Activated CD4-positive, alpha-beta memory T cell treated with anti-CD3 and anti-CD28 coated beads for 36 hours (primary cell): ENCODE results near the gene LRCOL1. TPM values are rescaled to one million over a fixed set of nuclear protein-coding genes. Genes with fewer than 3 reads are reported as not detected.

ENCODE experiments used
- CTCF ChIA-PET: fragments of 350-600 bp; sonication (Branson Sonifier 250); formaldehyde crosslinking; loops from one replicate; lab custom pipeline; 2021; ENCODE audit warnings: antibody characterized with exemption, inconsistent platforms; lab: Charles Lee
- POLR2A ChIA-PET: fragments of 350-600 bp; sonication (Branson Sonifier 250); formaldehyde crosslinking; loops from one replicate; lab custom pipeline; 2021; ENCODE audit warnings: antibody characterized with exemption; lab: Charles Lee
- DNase-seq: peaks from one replicate; pipeline ENCODE4 v3.0.0-alpha.2; 2020
- H3K27ac Mint-ChIP-seq: one replicate; pipeline ENCODE4 v1.8.0; 2021; ENCODE audit warnings: mixed read lengths
- H3K27me3 Mint-ChIP-seq: one replicate; pipeline ENCODE4 v1.8.0; 2021; ENCODE audit warnings: mixed read lengths
- H3K36me3 Mint-ChIP-seq: one replicate; pipeline ENCODE4 v1.8.0; 2021; ENCODE audit warnings: mixed read lengths
- H3K4me1 Mint-ChIP-seq: one replicate; pipeline ENCODE4 v1.8.0; 2021; ENCODE audit warnings: low read depth, mixed read lengths
- H3K4me3 Mint-ChIP-seq: one replicate; pipeline ENCODE4 v1.8.0; 2021; ENCODE audit warnings: mild to moderate bottlenecking, mixed read lengths
- H3K9me3 Mint-ChIP-seq: one replicate; pipeline ENCODE4 v1.8.0; 2021; ENCODE audit warnings: mixed read lengths
- intact Hi-C: fragments of 100-400 bp; cut with micrococcal nuclease; formaldehyde crosslinking; loops from one replicate; pipeline ENCODE4 v1.15.1; 2023
- total RNA-seq, 2 experiments: library from RNA; stranded (reverse); gene quantifications; one replicate each; pipeline ENCODE4 v1.2.3, GENCODE V29; 2021

The LRCOL1 gene
- total RNA-seq, 2 experiments from 2014 or later: not detected

DNA sequence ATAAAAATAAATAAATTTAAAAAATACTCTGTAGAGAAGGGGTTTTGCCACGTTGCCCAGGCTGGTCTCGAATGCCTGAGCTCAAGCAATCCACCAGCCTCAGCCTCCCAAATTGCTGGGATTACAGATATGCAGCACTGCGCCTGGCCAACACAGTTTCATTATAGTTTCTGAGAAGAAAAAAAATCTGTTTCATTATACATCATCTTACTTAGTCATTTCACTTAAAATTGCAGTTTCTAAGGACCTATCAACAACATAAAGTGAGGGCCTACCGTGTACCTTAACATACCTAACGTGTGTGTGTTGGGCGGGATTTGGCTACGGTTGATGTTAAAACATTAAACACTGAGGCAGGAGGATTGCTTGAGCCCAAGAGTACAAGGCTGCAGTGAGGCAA, 36.5 kb upstream of the LRCOL1 start:
- no peak overlapping the region for H3K4me3 Mint-ChIP-seq
- no peaks in the 10 kb centered on the region for H3K9me3 Mint-ChIP-seq
- CTCF ChIA-PET: interaction anchor here (1.2 kb wide), 1 partner anchor 32 kb away, joined by 4 read pairs; no protein-coding TSS in a partner anchor
- intact Hi-C loops: no loop called here
- H3K27me3 Mint-ChIP-seq: no peaks in the 10 kb centered on the region
- POLR2A ChIA-PET: no interaction called here
- H3K27ac Mint-ChIP-seq: no peak overlapping the region
- DNase-seq: no peak
- H3K36me3 Mint-ChIP-seq: peaks cover 32% of the 10 kb centered on the region
- H3K4me1 Mint-ChIP-seq: no peaks in the 10 kb centered on the region

DNA sequence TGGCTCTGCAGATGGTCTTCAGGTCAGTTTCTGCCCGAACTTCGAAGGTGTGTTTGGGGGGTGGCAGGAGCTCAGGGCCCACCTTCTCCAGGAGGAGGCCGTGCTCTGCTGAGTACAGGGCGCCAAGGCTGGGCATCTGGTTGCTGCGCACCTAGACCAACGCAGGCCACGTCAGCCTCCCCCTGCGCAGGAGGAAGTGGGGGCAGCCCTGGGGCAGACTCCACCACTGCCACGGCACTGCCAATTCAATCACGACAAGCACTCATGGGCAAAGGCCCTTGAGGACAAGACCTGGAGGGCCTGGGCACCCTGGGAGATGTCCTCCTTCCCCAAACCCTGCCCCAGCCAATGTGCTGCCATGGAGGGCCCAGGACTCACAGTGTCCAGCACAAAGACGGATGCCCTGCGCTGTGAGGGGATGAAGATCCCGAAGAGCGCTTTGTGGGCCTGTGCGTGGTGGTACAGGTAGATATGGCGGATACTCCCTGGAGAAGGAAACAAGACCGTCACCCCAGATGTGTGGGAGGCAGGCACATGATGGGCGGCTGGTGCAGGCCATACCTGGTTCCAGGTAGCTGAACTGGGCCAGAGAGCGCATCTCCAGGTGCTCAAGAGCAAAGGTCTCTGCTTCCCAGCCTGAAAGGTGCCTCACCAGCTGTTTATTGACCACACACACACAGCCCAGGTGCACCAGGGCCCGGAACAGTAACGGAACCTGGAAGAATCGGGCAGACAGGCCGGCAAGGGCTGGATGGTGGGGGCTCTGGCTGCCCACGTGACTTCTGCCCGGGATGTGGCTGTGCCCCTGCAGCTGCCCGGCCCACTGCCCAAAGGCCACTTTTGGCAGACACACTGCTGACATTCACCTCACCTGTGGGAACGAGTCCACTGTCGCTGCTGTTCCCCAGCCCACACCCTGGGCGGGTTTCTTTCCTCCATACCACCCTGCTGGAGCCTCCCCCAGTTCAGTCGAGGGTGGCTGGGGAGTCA, 32.8 kb upstream of the LRCOL1 start:
- DNase-seq: no peak
- intact Hi-C loops: no loop called here
- Mint-ChIP-seq H3K9me3 (no peaks in the 10 kb centered on the region), H3K4me3 (no peak overlapping the region), H3K27ac (no peak overlapping the region), H3K4me1 (no peaks in the 10 kb centered on the region), H3K27me3 (no peaks in the 10 kb centered on the region), H3K36me3 (peaks cover 44% of the 10 kb centered on the region)
- CTCF ChIA-PET: no interaction called here
- POLR2A ChIA-PET: no interaction called here

DNA sequence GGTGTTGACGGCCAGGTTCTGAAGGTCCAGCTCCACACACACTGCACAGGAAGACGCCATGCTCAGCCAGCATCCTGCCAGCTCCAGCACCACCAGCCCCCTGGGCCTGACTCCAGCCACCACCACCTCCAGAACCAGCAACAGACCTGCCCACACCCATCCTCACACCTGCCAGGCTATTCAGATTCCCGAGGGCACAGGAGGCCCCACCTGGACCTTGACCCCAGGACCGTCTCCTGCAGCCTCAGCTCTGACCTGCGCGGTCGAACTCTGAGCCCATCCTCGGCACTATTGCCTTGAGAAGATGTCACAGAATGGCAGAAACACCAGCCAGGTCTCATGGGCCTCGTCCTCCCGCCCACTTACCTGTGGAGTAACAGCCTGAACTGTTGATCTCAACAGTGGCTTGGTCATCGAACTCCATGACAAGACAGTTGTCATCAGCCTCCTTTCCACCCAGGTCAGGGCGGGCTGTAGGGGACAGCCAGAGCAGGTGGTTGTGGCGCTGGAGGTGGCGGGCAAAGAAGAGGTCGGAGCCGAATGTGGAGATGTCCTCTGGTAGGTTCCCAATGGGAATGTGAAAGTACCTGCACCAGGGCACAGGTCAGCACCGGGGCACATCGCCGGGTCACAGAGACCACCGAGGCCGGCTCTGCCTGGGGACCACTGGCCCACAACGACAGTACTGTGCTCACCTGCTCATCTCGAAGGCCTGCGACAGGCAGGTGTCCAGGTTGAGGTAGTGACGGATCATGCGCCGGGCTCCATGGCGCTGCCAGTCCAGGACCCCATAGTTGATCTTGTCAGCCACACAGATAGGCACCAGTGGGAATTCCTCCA, 31.6 kb upstream of the LRCOL1 start:
- no peak overlapping the region for H3K27ac Mint-ChIP-seq
- no peak for DNase-seq
- H3K27me3 Mint-ChIP-seq: no peaks in the 10 kb centered on the region
- H3K36me3 Mint-ChIP-seq: peaks cover 45% of the 10 kb centered on the region
- ChIA-PET CTCF (no interaction called here), POLR2A (no interaction called here)
- no peak overlapping the region for H3K4me3 Mint-ChIP-seq
- intact Hi-C loops: no loop called here
- H3K4me1 Mint-ChIP-seq: no peaks in the 10 kb centered on the region
- H3K9me3 Mint-ChIP-seq: no peaks in the 10 kb centered on the region

DNA sequence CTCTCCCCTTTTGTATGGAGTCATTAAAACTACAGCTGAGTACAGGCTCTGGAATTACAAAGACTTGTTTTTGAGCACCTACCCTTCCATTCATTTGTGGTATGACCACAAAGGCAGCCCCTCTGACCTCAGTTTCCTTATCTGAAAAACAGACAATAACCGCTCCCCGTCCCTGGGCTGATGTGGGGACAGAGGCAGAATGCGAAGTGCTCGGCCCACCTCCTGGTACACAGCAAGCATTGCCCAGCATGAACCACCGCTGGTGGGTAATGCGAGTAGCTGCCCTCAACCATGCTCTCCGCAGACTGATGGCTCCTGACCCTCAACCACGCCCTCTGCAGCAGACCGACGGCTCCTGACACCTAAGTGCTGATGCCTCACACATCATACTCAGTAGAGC, 30.6 kb upstream of the LRCOL1 start:
- H3K4me1 Mint-ChIP-seq: no peaks in the 10 kb centered on the region
- peaks cover 46% of the 10 kb centered on the region for H3K36me3 Mint-ChIP-seq
- H3K9me3 Mint-ChIP-seq: no peaks in the 10 kb centered on the region
- no peaks in the 10 kb centered on the region for H3K27me3 Mint-ChIP-seq
- no peak overlapping the region for H3K4me3 Mint-ChIP-seq
- no peak overlapping the region for H3K27ac Mint-ChIP-seq
- intact Hi-C loops: no loop called here
- DNase-seq: no peak
- POLR2A ChIA-PET: no interaction called here
- CTCF ChIA-PET: interaction anchor here (1.2 kb wide), 1 partner anchor 26 kb away, joined by 4 read pairs; no protein-coding TSS in a partner anchor

DNA sequence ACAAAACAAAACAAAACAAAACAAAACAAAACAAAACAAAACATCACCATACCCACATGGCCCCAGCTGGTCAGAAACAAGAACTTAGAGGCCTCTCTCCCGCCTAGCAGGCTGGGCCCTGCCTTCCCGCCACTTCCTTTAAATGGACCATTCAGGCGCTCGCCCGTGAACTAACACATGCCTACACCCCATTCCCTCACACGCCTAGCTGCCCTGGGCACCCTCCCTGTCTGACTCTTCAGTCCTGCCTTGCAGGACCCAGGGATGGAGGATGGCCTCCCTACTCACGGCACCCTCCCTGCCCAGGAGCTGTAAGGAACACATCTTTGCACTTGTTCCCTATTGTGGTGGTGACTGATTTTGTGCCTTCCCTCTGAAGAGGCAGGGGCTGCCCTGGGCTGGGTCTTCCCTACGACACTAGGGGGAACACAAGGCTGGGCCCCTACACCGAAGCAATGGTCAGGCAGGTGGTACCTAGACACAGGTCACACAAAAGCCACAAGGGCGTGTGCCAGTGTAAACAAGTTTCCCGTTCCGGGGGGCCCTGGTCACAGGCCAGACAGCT, 29.7 kb upstream of the LRCOL1 start:
- CTCF ChIA-PET: interaction anchor here (1.2 kb wide), 1 partner anchor 25 kb away, joined by 4 read pairs; no protein-coding TSS in a partner anchor
- no peaks in the 10 kb centered on the region for H3K27me3 Mint-ChIP-seq
- intact Hi-C loops: no loop called here
- H3K4me1 Mint-ChIP-seq: no peaks in the 10 kb centered on the region
- peaks cover 51% of the 10 kb centered on the region for H3K36me3 Mint-ChIP-seq
- no peak overlapping the region for H3K4me3 Mint-ChIP-seq
- DNase-seq: no peak
- POLR2A ChIA-PET: no interaction called here
- H3K9me3 Mint-ChIP-seq: no peaks in the 10 kb centered on the region
- no peak overlapping the region for H3K27ac Mint-ChIP-seq

DNA sequence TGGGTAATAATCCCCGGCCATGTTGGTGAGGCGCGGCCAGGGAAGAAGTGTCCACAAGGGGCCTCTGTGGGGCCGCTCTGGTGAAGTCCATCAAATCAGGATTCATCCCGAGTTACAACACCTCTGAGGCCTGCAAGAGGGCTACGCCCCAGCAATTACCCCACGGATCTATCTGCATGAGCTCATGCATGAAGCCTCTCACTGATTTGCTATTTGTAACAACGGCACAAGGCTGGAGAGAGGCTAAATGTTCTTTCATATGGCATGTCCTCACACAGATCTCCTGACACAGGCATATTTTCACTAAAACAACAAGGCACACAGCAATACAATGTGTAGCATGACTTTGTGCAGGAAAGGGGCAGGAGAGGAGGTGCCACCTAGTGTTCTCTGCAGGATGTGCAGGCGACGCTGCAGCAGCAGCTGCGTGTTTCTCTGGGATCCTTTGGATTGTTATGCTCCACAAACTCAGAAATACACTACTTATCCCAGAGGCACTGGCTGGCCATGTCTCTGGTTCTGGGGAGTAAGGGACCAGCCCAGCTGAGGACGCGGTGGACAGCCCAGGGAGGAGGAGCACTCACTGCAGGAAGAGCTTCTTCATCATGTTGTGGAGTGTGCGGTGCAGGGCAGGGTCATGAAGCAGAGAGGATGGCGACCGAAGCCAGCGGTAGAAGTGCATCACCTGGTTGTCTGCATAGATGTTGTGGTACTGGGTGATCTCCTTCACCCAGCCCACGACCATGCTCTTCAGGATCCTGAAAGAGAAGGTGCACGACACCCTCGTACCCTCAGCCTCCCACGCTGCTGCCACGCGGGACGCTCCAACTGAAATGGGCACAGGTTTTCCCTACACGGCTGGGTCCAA, 28.4 kb upstream of the LRCOL1 start:
- Mint-ChIP-seq H3K27me3 (no peaks in the 10 kb centered on the region), H3K4me3 (no peak overlapping the region), H3K36me3 (peaks cover 58% of the 10 kb centered on the region), H3K4me1 (no peaks in the 10 kb centered on the region), H3K9me3 (no peaks in the 10 kb centered on the region), H3K27ac (no peak overlapping the region)
- ChIA-PET POLR2A (no interaction called here), CTCF (interaction anchor here (0.7 to 1.6 kb wide), 9 partner anchors 11 to 225 kb away, joined by 3 to 8 read pairs (median 3); no protein-coding TSS in a partner anchor)
- intact Hi-C loops: no loop called here
- no peak for DNase-seq

DNA sequence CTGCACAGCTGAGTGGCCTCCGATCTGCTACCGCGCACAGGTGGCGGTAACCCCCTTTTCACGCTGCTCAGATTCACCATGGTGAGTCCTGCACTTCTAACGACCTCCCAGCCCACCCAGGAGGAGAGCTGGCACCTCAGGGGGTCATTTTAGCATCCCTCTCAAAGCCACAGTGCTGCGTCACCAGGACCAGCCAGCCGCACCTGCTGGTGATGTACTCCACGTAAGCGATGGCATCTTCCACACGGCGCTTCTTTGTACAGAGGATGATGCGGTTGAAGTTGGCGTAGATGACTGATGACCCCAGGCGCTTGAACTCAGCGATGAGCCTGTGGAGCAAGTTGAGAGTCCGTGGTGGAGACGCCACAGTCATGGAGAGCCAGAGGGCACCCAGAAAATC, 27.4 kb upstream of the LRCOL1 start:
- CTCF ChIA-PET: interaction anchor here (1.0 to 1.6 kb wide), 3 partner anchors 12 to 224 kb away, joined by 3 to 4 read pairs (median 3); no protein-coding TSS in a partner anchor
- DNase-seq: no peak
- no peak overlapping the region for H3K27ac Mint-ChIP-seq
- no peak overlapping the region for H3K4me3 Mint-ChIP-seq
- H3K4me1 Mint-ChIP-seq: no peaks in the 10 kb centered on the region
- peaks cover 59% of the 10 kb centered on the region for H3K36me3 Mint-ChIP-seq
- intact Hi-C loops: no loop called here
- H3K9me3 Mint-ChIP-seq: no peaks in the 10 kb centered on the region
- POLR2A ChIA-PET: no interaction called here
- no peaks in the 10 kb centered on the region for H3K27me3 Mint-ChIP-seq

DNA sequence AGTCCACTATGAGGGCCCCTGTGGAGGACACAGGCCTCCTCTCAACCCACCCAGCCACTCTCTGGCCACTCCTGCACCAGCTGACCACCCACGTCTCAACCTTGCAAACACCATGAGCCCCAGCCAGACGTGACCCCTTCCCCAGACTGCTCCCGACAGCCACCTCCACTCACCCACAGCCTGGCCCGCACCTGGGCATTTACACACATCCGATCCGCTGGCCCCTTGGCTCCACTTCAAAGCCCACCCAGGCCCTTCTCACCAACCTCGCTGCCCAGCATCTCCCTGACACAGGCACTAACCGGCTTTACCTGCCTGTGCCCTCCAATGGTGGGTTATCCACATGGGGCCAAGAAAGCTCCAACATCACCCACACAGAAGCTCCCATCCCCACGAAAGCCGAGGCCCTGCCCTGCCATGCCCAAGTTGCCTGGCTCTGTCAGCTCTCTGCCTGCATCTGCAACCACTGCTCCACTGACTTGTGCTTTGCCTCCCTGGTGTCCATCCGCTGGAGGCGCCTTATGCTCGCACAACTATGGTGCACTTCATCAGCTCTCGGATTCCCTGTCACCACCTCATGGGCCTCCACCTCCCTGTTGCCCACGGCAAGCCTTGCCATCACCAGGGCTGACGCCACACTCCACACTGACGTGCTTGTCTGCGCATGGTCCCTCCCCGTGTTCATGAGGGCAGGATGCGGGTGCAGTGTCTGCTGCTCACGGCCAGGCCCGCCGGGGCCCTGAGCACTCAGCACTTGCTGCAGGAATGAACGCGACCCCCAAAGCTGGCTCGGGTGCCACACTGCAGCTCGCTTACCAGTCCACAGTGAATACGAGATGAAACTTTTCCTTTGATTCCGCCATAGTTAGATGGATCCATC, 24.9 kb upstream of the LRCOL1 start:
- intact Hi-C loops: no loop called here
- Mint-ChIP-seq H3K9me3 (no peaks in the 10 kb centered on the region), H3K4me1 (no peaks in the 10 kb centered on the region), H3K27me3 (no peaks in the 10 kb centered on the region), H3K27ac (no peak overlapping the region), H3K36me3 (peaks cover 64% of the 10 kb centered on the region), H3K4me3 (no peak overlapping the region)
- DNase-seq: no peak
- CTCF ChIA-PET: no interaction called here
- POLR2A ChIA-PET: no interaction called here

DNA sequence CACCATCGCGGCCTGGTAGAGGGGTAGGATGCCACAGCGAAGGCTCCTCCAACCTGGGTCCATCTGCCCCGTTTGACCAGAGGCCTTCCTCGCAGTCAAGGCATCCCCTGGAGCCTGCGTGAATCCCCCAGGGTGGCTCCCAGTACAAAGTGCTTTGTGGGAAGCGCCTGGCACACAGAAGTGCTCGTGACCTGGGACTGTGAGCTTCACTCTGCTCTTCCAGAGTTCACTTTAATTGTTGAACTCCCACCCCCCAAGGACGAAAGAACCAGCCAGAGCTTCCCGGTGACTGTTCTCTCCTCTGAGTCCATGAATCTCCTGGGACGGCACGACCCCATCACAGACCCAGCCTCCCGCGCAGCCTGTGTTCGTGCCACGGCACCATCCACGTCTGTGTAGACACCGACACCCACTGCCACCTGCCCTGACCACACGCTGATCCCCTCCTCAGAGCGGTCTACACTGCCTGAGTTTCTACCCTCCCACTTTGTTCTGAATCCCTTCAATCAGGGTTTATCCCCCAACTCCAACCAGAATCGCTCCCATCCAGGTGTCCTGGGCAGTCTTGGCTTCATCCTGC, 24.1 kb upstream of the LRCOL1 start:
- POLR2A ChIA-PET: no interaction called here
- no peaks in the 10 kb centered on the region for H3K9me3 Mint-ChIP-seq
- CTCF ChIA-PET: no interaction called here
- no peak overlapping the region for H3K4me3 Mint-ChIP-seq
- H3K27ac Mint-ChIP-seq: no peak overlapping the region
- no peaks in the 10 kb centered on the region for H3K27me3 Mint-ChIP-seq
- intact Hi-C loops: no loop called here
- H3K36me3 Mint-ChIP-seq: peaks cover 69% of the 10 kb centered on the region
- no peak for DNase-seq
- H3K4me1 Mint-ChIP-seq: no peaks in the 10 kb centered on the region

DNA sequence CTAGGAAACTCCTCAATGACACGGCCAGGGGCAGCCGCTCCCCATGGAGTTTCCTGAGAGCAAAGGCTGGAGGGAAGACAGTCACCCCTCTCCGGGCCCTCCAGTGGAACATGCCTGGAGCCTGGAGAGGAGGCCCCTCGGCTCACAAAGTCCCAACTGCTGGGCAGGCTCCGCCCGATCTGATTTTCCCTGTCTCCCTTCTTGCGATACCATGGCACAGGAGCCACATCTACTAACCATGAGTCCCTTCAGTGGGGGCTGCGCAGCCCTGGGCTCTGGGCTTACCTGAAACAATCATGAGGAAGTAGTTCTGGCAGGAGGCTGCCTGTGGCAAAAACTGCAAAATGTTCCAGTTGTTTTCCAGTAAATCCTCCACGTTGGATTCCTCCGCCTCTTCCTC, 23.5 kb upstream of the LRCOL1 start:
- H3K9me3 Mint-ChIP-seq: no peaks in the 10 kb centered on the region
- H3K4me3 Mint-ChIP-seq: no peak overlapping the region
- no peaks in the 10 kb centered on the region for H3K27me3 Mint-ChIP-seq
- peaks cover 71% of the 10 kb centered on the region for H3K36me3 Mint-ChIP-seq
- no peak for DNase-seq
- ChIA-PET CTCF (interaction anchor here (1.2 kb wide), 1 partner anchor 18 kb away, joined by 3 read pairs; no protein-coding TSS in a partner anchor), POLR2A (no interaction called here)
- intact Hi-C loops: no loop called here
- H3K27ac Mint-ChIP-seq: no peak overlapping the region
- H3K4me1 Mint-ChIP-seq: no peaks in the 10 kb centered on the region
